ENCODE data around the gene MRPL21.

Gene MRPL21

DNA sequence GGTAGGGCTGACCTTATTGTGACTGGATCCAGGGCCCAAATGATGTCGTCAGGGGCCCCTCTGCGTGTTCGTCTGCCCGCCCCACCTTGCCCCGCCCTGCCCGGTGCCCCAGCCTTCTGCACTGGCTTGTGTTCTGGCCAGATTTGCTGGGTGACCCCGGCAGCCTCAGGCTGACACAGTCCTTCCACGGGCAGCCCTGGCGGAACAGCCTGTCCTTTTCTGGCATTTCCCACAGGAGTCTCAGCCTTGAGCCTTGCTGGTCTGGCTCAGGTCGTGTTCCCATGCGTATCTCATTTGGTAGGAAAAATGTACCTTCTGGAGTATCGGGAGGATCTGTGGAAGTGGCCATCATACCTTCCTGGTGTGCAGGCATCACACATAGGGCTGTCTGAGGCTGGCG, 31.0 kb upstream of the MRPL21 start:
- no peak for DNase-seq

DNA sequence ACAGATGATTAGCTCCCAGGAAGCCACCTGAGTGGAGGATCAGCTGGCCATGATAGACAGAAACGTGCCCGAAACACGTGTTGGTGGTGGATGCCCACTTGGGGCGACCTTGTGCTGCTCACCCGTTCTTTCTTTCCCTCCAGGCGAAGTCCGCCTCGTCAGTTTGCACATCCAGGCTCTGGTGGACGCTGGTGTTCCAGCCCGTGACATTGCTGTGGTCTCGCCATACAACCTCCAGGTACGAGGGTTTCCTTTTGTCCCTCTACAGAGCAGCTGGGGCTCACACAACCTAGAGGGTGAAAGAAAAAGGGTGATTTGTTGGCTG, 30.7 kb upstream of the MRPL21 start:
- no peak for DNase-seq

DNA sequence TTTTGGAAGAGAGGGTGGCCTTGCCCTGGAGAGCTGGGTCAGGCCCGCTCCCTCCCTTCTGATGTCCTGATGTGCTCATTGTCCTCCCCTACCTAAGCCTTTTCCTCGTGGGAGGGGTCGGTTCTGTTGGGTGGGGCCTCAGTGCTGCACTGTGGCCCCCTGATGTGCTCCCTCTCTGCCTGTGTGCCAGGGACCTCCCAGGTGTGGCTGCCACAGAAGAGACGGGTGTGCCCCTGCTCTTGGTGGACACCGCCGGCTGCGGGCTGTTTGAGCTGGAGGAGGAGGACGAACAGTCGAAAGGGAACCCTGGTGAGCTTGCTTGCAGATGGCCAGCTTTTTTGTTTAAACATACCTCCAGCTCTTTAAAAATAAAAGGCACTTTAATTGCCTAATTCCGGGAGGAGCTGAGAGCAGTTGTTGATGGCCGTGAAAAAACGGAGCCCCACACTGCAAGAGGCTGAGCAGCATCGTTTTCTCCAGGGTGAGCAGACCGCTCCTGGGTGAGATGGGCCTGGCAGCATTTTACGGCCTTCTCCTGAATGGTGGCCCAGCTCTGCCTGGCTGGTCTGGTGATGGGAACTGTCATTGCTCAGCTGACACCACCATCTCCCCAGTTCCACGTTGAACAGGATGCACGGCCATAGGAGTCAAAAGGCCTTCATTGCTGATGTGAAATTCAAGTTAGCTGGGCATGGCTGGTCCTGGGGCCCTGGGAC, 30.1 kb upstream of the MRPL21 start:
- no peak for DNase-seq

DNA sequence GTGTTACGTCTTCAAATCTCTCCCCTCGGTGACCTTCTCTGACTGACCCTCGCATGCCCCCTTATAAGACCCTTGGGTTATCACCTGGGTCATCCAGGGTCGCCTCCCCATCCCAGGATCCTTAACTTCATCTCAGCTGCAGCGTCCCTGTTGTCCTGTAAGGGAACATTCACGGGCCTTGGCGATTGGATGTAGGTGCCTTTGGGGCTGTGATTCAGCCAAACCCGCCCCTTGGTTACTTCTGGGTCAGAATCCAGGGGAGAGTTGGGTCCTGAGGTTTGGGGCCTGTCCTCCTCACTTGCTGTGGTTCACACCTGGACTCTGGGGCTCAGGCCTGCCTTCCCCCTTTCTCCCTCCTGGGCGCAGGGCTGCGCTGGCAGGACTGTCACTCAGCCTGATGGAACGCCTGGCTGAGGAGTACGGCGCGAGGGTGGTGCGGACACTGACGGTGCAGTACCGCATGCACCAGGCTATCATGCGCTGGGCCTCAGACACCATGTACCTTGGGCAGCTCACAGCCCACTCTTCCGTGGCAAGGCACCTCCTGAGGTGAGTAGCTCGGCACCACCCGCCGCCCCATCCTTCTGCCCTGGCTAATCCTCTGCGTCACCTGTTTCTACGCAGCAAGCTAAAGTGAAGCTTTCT, 29.4 kb upstream of the MRPL21 start:
- DNase-seq = no peak

DNA sequence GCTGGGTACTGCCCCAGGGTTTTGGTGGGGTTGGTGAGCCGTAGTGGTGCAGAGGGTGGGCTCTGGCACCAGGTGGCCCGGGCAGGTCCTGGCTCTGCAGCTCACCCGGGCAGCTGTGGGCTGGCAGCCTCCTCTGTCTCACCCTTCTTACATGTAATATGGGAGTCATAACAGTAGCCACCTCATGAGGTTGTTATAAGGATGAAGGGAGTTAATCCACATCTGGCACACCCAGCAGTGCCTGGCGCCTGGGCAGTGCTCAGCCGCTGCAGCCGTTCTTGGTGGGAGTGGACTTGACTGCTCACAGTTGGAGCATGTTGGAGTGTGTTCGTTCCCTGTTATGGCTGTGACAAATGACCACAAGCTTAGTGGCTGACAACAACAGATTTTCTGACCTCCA, 28.7 kb upstream of the MRPL21 start:
- no peak for DNase-seq

DNA sequence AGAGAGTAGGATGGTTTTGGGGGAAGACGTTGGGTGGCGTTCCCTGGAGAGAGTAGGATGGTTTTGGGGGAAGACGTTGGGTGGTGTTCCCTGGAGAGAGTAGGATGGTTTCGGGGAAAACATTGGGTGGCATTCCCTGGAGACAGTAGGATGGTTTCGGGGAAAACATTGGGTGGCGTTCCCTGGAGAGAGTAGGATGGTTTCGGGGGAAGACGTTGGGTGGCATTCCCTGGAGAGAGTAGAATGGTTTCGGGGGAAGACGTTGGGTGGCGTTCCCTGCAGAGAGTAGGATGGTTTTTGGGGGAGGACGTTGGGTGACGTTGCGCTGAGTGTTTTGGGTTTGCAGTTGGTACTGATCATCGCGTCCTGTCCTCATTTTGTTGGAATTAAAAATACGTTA, 28.3 kb upstream of the MRPL21 start:
- DNase-seq = no peak

DNA sequence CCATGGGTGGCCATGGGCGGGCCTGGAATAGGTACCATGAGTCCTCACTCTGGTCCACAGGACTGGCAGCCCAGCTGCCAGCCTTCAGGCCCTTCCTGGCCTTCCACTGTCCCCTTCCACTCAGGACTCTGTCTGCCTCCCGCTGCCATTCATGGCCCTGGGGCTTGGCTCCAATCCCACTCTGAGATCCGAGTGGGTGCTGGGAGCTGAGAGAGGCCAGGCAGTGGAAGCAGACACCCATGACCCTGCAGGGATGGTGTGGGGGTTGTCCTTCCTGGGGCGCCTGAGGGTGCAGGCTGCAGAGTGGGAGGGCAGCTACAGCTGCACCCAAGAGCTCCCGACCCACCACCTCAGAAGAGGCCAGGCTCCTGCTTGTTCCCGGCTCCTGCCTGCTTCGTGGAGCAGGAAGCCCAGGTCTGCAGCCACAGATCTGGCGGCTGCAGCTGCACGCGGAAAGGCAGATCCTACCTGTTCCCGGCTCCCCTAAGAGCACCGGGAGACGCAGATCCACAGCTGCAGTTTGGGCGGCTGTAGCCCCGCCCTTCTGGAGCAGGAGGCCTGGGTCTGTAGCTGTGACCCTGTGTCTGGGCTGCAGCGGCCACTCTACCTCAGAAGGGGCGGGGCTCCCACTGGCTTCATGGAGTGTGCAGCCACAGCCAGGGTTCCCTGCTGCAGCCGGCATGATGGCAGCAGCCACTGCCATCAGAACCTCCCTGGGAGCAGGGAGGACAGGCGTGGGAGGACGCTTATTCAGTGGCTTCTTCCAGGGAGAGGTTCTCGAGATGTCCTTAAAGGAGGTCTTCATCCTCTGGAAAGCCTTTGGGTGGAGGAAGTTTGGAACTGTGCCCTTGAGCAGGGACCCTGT, 27.6 kb upstream of the MRPL21 start:
- DNase-seq = no peak

DNA sequence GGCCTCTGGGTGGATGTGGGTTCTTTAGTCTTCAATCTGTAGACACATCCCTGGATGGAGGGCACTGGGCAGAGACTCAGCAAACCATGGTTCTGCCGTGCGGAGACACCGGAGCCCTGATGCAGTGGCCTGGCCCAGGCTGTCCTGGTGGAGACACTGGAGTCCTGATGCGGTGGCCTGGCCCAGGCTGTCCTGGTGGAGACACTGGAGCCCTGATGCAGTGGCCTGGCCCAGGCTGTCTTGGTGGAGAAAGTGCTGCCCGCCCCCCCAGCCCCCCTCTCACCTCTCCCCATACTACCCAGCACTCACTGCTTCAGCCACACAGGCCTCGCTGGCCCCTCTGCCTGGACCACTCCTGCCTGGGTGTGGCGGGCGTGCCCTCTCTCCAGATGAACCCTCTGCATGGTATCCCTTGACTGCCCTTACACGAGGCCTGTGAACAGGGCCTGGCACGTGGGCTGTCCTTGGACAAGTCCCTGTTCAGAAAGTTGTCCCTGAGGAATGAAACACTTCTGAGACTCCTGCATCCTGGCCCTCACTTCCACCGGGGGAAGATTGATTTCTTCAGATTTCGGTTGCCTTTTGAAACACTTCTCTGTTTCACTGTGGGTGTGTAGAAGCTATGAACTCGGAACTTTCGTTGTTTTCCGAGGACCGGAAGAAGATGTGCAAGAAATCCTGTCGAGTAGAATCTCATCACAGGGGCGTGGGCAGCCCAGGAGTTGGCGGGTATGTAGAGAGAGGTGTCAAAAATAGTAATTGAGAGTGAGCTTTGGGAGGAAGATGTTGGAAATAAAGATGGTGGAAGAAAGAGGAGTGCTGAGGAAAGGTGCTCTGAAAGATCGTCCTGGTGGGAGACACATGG, 26.3 kb upstream of the MRPL21 start:
- no peak for DNase-seq

DNA sequence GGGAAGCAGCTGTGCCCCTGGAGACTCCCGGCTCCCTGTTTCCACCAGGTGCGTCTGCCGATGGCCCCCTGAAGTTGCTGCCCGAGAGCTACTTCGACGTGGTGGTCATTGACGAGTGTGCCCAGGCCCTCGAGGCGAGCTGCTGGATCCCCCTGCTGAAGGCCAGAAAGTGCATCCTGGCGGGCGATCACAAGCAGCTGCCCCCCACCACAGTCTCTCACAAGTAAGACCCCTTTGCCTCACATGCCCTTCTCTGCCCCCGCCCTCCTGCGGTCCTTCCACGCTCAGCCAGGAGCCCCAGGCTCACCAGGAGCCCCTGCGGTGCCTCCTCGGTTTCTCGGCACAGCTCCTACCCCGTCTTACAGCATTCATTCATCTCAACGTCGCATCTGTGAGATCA, 25.5 kb upstream of the MRPL21 start:
- DNase-seq = no peak

DNA sequence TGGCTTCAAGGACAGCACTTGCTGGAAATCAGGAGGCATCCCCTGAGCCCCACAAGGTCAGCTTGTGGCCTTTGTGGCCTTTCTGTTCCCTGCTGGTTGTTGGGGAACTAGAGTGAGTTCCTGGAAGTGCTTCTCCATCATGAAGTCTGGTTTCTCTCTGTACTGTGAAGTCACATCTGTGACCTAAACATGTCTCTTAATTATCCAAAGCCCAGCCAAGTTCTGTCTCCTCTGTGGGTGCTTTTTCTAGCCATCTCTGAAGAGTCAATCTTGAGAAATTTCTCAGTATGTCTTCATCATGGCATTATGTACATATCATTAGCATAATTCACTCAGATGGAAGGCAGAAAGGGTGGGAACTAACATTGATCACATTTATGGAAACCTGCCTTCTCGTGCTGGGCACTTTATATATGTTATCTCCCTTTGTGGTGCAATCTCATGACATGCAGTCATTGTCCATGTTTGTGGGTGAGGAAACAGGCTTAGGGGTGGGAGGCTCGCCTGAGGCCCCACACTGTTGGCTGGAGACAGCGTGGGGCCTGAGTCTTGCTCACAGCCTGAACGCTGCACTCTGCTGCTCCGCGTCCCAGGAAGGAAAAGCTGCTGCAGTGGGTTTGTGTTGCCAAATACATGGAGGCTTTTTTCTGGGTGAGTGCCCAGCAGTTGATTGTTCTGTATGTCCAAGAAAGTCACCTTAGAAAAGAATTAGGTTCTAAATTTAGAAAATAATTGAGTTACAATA, 24.7 kb upstream of the MRPL21 start:
- DNase-seq = no peak

DNA sequence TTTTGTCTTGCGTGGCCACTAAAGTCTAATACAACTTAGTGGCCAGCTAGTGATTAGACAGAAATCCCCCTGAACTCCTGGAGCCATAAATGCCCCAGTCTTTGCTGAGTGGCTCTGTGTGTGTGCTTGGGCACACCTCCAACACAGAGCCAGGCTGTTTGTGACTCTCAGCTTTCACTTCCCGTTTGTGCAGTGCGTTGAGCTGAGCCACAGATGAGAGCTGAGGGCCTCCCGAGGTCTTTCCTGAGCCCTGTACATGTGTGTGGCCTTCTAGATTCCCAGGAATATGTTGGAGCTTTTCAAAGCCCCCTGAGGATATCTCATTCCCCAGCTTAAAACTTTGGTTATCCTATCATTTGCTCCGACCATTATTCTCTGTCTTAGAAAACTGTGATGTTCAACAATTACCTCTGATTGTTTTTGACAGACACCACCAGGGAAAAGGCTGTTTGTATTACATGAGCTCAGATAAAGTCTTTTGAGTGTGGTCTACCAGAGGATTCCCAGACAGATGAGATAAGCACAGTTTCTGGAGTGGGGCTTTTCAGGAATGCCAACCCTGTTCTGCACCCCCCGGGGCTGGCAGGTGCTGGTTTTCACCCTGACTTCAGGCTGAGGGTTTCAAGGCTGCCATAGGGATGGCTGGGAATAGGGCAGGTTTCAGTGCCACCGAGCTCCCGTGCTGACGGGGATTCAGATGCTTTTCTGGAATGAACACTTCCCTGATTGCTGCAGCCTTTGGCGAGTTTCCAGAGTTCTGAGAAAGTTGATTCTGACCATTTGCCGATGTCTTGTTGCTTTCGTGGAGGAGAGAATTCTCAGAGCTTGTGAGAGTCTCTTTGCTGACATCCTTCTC, 23.9 kb upstream of the MRPL21 start:
- DNase-seq = no peak

DNA sequence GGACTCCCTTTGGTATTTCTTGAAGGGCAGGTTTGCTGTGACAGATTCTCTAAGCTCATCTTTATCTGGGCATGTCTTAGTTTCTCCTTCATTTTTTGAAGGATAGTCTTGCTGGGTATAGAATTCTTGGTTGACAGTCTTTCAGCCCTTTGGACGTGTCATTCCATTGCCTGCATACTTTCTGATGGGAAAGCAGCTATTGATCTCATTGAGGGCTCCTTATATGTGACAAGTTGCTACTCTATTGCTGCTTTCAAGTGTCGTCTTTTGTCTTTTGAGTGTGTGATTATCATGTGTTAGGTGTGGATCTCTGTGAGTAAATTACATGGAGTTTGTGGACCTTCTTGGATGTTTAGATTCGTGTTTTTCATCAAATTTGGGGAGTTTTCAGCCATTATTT, 22.0 kb upstream of the MRPL21 start:
- no peak for DNase-seq

DNA sequence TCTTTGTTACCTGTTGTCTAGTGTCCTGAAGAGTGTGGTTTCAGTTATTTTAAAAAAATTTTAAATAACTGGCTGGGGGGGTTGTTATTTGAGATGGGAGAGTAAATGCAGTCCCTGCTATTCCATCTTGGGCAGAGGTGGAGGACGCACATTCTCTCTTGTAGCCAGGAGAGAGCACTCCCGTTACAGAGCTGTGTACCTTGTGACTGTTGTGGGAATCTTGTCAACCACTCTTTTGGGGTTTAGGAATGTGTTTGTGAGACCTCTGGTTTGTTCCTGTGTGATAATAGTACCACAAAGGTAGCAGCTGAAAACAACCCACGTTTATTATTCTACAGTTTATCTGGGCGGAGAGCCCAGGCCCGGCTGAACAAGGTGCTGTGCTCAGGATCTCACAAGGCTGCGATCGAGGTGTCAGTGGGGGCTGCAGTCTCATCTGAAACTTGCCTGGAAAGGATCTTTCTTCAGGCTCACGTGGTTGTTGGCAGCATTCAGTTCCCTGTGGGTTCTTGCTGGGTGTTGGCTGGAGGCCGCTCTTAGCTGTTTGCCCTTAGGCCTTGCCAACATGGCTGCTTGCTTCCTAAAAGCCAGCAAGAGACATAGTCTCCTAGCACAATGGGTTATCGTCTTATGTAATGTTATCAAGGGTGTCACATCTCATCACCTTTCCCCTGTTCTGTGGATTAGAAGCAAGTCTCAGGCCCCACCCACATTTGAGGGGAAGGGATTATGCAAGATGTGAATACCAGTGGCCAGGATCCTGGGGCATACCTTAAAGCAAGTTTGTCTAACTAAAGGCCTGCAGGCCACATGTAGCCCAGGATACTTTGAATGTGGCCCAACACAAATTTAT, 20.7 kb upstream of the MRPL21 start:
- no peak for DNase-seq

DNA sequence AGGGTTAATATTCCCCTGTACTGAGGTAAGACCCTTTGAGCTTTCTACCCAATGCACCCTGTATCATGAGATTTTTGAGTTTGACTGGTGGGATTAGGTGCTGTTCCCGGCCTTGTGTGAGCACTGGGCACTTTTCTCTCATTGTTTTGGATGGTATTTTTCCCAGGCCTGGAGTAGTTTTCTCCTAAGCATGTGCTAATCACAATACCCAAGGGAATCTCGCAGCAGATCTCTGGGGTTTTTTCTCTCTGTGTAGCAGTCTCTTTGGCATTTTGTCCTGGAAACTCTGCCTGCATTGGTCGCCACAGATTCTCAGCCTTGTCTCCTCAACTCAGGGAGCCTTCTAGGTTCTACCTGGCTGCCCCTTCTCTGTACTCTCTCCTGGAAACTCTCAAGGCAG, 20.0 kb upstream of the MRPL21 start:
- no peak for DNase-seq

DNA sequence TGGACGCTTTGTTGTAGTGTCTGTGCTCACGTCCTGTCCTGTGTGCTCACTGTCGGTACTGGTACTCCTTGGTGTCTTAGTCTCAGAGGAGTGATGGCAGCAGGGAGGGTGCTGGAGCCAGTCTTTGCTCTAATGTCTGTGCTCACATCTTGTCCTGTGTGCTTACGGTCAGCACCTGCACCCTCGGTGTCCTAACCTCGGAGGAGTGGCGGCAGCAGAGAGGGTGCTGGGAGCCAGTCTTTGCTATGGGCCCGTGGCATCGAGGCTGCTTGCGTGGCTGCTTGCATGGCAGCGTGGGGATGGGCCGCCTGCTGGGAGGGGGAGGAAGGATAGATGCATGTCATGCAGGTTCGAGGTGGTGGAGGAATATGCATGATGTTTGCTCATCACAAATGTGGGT, 12.8 kb upstream of the MRPL21 start:
- no peak for DNase-seq

DNA sequence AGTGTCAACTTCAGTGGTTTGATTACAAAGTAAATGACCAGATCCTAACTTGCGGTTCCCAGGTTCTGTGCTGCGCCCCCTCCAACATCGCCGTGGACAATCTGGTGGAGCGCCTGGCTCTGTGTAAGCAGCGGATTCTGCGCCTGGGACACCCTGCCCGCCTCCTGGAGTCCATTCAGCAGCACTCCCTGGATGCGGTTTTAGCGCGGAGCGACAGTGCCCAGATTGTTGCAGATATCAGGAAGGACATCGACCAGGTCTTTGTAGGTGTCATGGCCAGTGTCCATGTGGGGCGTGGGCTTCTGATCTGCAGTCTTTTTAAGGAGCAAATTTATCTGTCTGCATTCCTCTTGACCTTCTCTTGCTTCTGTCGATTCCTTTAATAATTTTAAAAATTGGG, 11.1 kb upstream of the MRPL21 start:
- no peak for DNase-seq

DNA sequence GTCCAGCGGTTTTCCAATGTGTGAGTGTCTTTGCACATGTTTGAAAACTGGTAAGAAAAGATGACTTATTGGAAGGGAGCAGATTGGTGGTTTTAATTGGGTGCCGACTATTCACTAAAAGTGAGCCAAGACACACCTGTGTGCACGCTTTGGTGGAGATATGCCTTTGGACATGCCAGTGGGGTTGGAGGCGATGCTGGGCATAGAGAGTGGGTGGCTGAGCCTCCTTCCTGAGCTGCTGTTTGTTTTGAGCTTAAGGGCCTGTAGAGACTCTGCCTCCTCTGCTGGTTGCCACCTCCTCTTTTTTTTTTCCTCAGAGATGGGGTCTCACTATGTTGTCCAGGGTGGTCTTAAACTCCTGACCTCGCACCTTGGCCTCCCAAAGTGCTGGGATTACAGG, 9.6 kb upstream of the MRPL21 start:
- no peak for DNase-seq

DNA sequence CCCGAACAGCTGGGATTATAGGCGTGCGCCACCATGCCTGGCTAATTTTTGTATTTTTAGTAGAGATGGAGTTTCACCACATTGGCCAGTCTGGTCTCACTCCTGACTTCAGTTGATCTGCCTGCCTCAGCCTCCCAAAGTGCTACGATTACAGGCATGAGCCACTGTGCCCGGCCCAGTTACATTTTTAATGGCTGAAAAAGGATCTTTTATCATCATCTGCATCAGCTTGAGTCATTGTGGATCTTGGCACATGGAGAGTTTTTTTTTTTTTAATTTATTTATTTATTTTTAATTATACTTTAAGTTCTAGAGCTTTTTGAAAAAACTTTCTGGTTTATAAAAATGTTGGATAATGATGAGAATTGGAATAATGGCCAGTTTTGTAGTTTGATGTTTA, 8.6 kb upstream of the MRPL21 start:
- no peak for DNase-seq

DNA sequence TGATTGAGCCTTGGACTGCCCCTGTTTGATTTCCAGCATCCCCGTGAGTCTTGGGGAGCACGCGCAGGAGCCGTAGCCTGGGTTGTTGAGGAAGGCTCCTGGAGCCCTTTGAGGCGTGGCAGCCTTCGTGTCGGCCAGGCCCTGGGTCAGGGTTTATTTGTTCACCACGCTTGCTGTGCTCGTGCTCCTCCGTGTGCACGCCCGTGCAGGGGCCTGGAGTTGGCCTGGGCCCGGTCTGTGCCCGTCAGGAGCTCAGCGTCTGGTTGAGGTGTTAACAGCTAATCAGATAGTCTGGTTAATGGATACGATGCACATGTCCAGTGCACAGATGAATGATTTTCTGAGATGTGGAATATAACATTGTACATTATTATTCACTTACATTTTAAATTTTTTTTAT, 8.1 kb upstream of the MRPL21 start:
- no peak for DNase-seq

DNA sequence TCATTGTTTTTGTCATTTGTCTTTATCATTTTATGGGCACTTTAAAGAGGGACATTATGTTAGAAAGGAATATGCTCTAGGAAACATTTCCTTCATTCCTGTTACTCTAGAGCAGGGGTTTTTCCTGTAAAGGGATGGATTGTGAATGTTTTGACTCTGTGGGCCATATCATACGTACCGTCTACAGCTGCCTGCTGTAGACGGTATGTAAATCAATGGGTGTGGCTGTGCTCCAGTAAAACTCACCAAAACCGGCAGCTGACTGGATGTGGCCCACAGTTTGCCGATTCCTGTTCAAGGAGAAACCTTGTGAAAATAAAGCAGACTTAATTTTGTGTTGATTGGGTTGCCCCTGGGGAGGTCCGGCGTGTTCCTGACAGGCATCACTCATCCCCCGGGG, 7.3 kb upstream of the MRPL21 start:
- no peak for DNase-seq

DNA sequence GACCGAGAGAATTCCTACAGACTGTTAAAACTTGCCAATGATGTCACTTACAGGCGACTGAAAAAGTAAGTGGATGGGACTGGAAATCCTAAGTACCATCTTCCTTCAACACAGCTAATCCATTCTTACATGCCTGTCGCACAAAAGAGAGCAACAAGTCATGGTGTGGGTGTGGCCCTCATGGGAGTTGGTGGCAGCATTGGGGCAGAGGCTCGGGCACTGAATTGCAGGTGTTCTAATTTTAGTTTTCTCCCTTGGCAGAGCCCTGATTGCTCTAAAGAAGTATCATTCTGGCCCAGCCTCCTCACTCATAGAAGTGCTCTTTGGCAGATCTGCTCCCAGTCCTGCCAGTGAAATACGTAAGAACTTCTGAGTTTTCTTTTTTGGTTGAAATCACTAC, 4.6 kb upstream of the MRPL21 start:
- no peak for DNase-seq

Measured in activated CD4-positive, alpha-beta T cell treated with anti-CD3 and anti-CD28 coated beads, Interleukin-2, amount 50 U/mL, for 4 hours (primary cell).